NK-92 treated with Interleukin-12 subunit alpha and Interleukin-12 subunit beta, amount 100 ng/mL, for 24 hours (cell line): ENCODE measurements around the gene PNMA1.

Experiments
- DNase-seq: peaks from one replicate; lab custom pipeline; 2025; lab: John Stamatoyannopoulos, UW

PNMA1 gene

GRCh38 chr14:73750531-73750901, 36.3 kb upstream of the PNMA1 start:
- no peak for DNase-seq

GRCh38 chr14:73749706-73750530, 35.7 kb upstream of the PNMA1 start:
- no peak for DNase-seq

- no peak for DNase-seq
Observed at GRCh38 chr14:73748858-73749357, 34.7 kb upstream of the PNMA1 start.

GRCh38 chr14:73747379-73748211, 33.4 kb upstream of the PNMA1 start:
- DNase-seq: no peak

GRCh38 chr14:73746520-73747378, 32.6 kb upstream of the PNMA1 start:
- DNase-seq: no peak

- no peak for DNase-seq
Observed at GRCh38 chr14:73745571-73746519, 31.7 kb upstream of the PNMA1 start.

- DNase-seq: no peak
Observed at GRCh38 chr14:73744874-73745529, 30.8 kb upstream of the PNMA1 start.

- no peak for DNase-seq
Observed at GRCh38 chr14:73744175-73744867, 30.1 kb upstream of the PNMA1 start.

GRCh38 chr14:73743431-73743931, 29.3 kb upstream of the PNMA1 start:
- peak; percentile 42 for DNase-seq

GRCh38 chr14:73742520-73743238, 28.5 kb upstream of the PNMA1 start:
- DNase-seq: no peak

- no peak for DNase-seq
Observed at GRCh38 chr14:73741876-73742519, 27.8 kb upstream of the PNMA1 start.

- DNase-seq: no peak
Observed at GRCh38 chr14:73741386-73741875, 27.2 kb upstream of the PNMA1 start.

GRCh38 chr14:73740618-73741326, 26.6 kb upstream of the PNMA1 start:
- DNase-seq: no peak

GRCh38 chr14:73739899-73740617, 25.9 kb upstream of the PNMA1 start:
- no peak for DNase-seq

GRCh38 chr14:73739174-73739898, 25.2 kb upstream of the PNMA1 start:
- DNase-seq: no peak

GRCh38 chr14:73738518-73739173, 24.5 kb upstream of the PNMA1 start:
- DNase-seq: no peak
